Fibroblast of pulmonary artery (primary cell): Measurements from ENCODE around the gene LARP1B.
A peak's percentile ranks its signal among the peaks of the same experiment; 100 is the strongest.
"Not testable (repeated sequence)": the region's sequence is repeated elsewhere in the genome, so short reads cannot be mapped to it uniquely, and the experiment has no call there.

Experiments used
- DNase-seq: peaks from one replicate; pipeline ENCODE4 v3.0.0-alpha.2; 2010; ENCODE audit warnings: low read depth
- H3K4me3 ChIP-seq: replicated peaks from 2 replicates; pipeline ENCODE4 v1.5.1; 2011; ENCODE audit warnings: low read depth, mild to moderate bottlenecking, control low read depth, low read length, moderate library complexity
- TF ChIP-seq, protein P1 (sequence below): IDR thresholded peaks from 2 replicates; pipeline ENCODE4 v1.5.1; 2011; ENCODE audit warnings: mild to moderate bottlenecking, control low read depth, low read length, inconsistent platforms; ENCODE audit errors: missing control alignments

The LARP1B gene

GRCh38 chr4:128060699-128061565 lies at the start of gene LARP1B:
TSS of gene LARP1B (plus strand) at chr4:128061312. CDS start at chr4:128074952, 13,640 bp downstream.
- DNase-seq: peak; percentile 97

DNA sequence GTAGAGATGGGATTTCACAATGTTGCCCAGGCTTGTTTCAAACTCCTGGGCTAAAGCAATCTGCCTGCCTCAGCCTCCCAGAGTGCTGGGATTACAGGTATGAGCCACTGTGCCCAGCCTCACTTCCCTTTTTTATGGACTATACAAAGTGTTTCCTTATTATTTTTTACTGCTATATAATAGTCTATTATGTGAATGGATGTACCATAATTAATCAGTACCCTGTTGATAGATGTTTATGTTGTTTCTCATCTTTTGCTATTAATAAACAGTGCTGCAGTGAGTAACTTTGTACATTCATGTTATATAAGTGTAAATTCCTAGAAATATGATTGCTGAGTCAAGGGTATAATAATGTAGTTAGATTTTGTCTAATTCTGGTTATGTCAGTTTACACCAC lies 35.8 kb upstream of the LARP1B start:
- H3K4me3 ChIP-seq: no peak overlapping the region
- no peak for DNase-seq
- TF ChIP-seq, protein P1, sequence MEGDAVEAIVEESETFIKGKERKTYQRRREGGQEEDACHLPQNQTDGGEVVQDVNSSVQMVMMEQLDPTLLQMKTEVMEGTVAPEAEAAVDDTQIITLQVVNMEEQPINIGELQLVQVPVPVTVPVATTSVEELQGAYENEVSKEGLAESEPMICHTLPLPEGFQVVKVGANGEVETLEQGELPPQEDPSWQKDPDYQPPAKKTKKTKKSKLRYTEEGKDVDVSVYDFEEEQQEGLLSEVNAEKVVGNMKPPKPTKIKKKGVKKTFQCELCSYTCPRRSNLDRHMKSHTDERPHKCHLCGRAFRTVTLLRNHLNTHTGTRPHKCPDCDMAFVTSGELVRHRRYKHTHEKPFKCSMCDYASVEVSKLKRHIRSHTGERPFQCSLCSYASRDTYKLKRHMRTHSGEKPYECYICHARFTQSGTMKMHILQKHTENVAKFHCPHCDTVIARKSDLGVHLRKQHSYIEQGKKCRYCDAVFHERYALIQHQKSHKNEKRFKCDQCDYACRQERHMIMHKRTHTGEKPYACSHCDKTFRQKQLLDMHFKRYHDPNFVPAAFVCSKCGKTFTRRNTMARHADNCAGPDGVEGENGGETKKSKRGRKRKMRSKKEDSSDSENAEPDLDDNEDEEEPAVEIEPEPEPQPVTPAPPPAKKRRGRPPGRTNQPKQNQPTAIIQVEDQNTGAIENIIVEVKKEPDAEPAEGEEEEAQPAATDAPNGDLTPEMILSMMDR: no peak

More at GRCh38 chr4:128060699-128061565, at the start of gene LARP1B:
- TF ChIP-seq, protein P1: no peak
- peak within 1 kb of the TSS; percentile 82 for H3K4me3 ChIP-seq

DNA sequence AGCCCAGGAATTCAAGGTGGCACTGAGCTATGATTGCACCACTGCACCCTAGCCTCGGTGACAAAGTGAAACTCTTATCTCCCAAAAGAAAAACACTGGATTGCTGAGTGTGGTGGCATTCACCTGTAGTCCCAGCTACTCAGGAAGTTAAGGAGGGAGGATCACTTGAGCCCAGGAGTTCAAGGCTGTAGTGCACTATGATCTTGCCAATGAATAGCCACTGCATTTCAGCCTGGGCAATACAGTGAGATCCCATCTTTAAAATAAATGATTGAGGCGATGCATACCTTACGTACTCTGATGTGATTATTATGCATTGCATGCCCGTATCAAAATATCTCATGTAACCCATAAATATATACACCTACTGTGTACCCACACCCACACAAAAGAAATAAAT lies 31.2 kb upstream of the LARP1B start:
- TF ChIP-seq, protein P1: no peak
- DNase-seq: no peak
- H3K4me3 ChIP-seq: no peak overlapping the region

GRCh38 chr4:128031756-128032384 lies 29.2 kb upstream of the LARP1B start:
- no peak for DNase-seq
- no peak overlapping the region for H3K4me3 ChIP-seq
- TF ChIP-seq, protein P1: no peak

DNA sequence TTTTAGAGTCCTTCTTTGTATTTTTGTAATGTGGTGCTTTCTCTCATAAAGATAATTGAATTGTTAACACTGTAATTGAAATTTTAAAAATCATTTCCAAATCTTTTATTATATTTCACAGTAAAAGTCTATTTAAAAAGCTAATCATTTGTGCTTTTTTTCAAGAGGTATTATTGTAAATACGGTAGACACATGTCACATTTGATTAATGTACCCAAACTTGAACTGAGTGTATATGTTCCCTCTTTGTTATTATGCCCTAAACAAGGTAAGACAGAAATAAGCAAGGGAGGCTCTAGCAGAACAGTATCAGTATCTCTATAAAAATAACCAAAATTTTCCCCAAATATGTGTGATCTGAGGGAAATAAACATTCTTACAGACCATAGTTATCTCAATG lies 21.5 kb upstream of the LARP1B start:
- TF ChIP-seq, protein P1: no peak
- no peak overlapping the region for H3K4me3 ChIP-seq
- no peak for DNase-seq

GRCh38 chr4:128047019-128047418 lies 14.1 kb upstream of the LARP1B start:
- not testable (repeated sequence) for DNase-seq, H3K4me3 ChIP-seq

DNA sequence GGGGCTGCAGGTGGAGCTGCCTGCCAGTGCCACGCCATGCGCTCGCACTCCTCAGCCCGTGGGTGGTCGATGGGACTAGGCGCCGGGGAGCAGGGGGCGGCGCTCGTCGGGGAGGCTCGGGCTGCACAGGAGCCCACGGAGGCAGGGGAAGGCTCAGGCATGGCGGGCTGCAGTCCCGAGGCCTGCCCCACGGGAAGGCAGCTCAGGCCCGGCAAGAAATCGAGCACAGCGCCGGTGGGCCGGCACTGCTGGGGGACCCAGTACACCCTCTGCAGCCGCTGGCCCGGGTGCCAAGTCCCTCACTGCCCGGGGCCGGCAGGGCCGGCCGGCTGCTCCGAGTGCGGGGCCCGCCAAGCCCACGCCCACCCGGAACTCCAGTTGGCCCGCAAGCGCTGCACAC lies 13.6 kb upstream of the LARP1B start:
- not testable (repeated sequence) for DNase-seq, H3K4me3 ChIP-seq

DNA sequence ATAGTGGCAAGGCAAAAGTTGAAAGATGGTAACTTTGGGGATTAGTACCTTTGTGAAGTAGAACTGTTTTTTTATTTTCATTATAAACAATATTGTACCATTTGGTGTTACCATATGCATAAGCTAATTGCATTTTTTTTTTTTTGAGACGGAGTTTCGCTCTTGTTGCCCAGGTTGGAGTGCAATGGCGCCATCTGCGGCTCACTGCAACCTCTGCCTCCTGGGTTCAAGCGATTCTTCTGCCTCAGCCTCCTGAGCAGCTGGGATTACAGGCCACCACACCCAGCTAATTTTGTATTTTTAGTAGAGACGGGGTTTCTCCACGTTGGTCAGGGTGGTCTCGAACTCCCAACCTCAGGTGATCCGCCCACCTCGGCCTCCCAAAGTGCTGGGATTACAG lies 9.9 kb upstream of the LARP1B start:
- DNase-seq: not testable (repeated sequence)

GRCh38 chr4:128054907-128055306 lies 6.2 kb upstream of the LARP1B start:
- not testable (repeated sequence) for H3K4me3 ChIP-seq, DNase-seq

More for the DNA sequence above, 9.9 kb upstream of the LARP1B start:
- H3K4me3 ChIP-seq: not testable (repeated sequence)

- not testable (repeated sequence) for H3K4me3 ChIP-seq, DNase-seq
Observed at GRCh38 chr4:128055441-128056206, 5.5 kb upstream of the LARP1B start.
